ENCODE data around the gene SIRT3. TPM values are rescaled to one million over a fixed set of nuclear protein-coding genes. Genes with fewer than 3 reads are reported as not detected.
"Not testable (repeated sequence)": the region's sequence is repeated elsewhere in the genome, so short reads cannot be mapped to it uniquely, and the experiment has no call there.

Gene SIRT3
- total RNA-seq, 2 experiments from 2014 or later = 18.6 to 20.5 TPM

GRCh38 chr11:256952-257737 lies 21.0 kb upstream of the SIRT3 start:
- Mint-ChIP-seq H3K4me3 (no peak overlapping the region), H3K4me1 (no peaks in the 10 kb centered on the region), H3K27me3 (no peaks in the 10 kb centered on the region), H3K27ac (no peak overlapping the region), H3K36me3 (peaks cover 12% of the 10 kb centered on the region), H3K9me3 (no peaks in the 10 kb centered on the region)
- no peak for DNase-seq

DNA sequence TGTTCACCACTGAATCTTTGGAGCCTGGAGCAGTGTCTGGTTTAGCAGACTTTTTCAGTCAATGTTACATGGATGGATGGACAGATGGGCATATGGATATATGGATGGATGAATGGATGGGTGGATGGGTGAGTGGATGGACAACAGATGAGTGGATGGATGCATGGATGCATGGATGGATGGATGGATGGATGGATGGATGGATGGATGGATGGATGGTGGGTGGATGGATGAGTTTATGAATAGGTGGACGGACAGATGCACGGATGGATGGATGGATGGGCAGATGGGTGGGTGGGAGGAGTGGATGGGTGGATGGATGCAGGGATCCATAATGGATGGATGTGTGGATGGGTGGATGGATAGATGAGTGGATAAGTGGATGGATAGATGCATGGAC lies 19.7 kb upstream of the SIRT3 start:
- H3K27ac Mint-ChIP-seq = no peak overlapping the region
- H3K9me3 Mint-ChIP-seq = no peaks in the 10 kb centered on the region
- no peaks in the 10 kb centered on the region for H3K27me3 Mint-ChIP-seq
- no peak for DNase-seq
- peaks cover 20% of the 10 kb centered on the region for H3K36me3 Mint-ChIP-seq
- H3K4me3 Mint-ChIP-seq = no peak overlapping the region
- no peaks in the 10 kb centered on the region for H3K4me1 Mint-ChIP-seq

DNA sequence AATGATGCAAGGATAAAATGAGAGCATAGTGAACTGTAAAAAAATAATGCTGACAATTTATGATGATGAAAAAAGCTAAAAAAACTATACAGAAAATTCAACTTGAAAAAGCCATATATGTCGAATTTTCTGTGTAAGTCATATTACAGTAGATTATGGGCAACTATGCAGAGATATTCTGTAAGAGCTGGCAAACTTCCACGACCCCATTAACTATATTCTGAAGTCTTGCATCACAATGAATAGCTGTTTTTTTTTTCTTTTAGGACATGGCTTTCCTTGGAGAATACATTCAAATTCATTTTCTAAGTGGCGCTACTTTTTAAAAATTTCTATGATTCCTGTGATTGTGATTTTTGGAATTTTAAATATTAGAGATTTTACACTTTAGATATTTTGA lies 19.0 kb upstream of the SIRT3 start:
- H3K9me3 Mint-ChIP-seq = no peaks in the 10 kb centered on the region
- no peak overlapping the region for H3K4me3 Mint-ChIP-seq
- no peak for DNase-seq
- no peaks in the 10 kb centered on the region for H3K27me3 Mint-ChIP-seq
- H3K36me3 Mint-ChIP-seq = peaks cover 24% of the 10 kb centered on the region
- no peak overlapping the region for H3K27ac Mint-ChIP-seq
- H3K4me1 Mint-ChIP-seq = peaks cover 4% of the 10 kb centered on the region

- Mint-ChIP-seq H3K4me1 (peaks cover 8% of the 10 kb centered on the region), H3K27ac (no peak overlapping the region), H3K9me3 (no peaks in the 10 kb centered on the region), H3K27me3 (no peaks in the 10 kb centered on the region), H3K36me3 (peaks cover 28% of the 10 kb centered on the region), H3K4me3 (no peak overlapping the region)
- DNase-seq = no peak
These were observed 17.7 kb upstream of the SIRT3 start for GRCh38 chr11:253886-254270.

DNA sequence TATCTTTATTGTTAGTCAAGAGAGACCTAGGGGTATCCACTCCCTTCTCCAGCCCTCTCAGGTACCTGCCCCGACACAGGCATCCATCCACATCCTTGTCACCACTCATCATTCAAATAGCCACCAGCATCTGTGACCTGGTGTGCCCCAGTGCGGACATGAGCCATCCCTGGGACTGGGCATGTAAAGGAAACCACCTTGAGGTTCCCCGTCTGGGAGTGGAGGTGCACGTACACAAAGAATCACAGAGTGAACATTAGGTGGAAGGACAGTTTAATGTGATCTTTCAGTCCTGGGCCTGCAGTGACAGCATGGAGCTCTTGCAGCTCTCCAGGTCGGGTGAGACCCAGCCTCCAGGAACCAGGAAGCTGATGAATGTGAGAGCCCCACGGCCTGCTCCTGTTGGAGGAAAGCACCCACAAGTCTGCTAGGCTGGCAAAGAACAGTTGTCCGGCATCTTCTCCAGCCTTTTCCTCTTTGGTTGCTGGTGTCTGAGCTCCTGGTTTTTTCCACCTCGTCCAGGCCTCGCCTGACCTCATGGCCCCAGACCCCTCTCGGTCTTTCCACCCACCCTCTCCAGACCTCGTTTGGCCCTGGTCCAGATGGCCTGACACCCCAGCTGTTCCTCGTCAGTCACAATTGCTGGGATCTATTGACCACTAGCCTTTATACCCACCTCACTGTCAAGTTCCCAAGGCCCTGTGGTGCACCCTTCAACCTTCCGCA lies 17.2 kb upstream of the SIRT3 start:
- no peak for DNase-seq
- Mint-ChIP-seq H3K36me3 (peaks cover 31% of the 10 kb centered on the region), H3K27me3 (no peaks in the 10 kb centered on the region), H3K27ac (no peak overlapping the region), H3K4me1 (peaks cover 12% of the 10 kb centered on the region), H3K4me3 (no peak overlapping the region), H3K9me3 (no peaks in the 10 kb centered on the region)

DNA sequence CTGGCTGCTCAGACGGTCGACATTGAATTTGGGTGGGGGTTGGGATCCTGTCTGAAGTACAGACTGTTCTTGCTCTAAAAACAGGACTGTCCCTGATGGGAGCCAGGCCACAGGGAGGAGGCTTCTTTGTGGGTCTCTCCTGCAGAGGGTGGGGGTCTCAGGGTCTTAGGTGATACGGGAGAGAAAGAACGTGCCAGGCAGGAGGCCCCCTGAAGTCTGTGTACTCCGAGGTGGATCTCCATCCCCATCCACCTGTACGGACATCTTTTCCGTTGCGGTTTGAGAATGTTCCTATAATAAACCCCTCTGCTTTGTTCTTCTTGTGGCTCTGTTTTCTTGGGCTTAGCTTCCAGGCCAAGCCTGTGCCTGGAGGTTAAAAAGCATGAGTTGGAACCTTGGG lies 16.5 kb upstream of the SIRT3 start:
- no peak for DNase-seq
- Mint-ChIP-seq H3K4me3 (no peak overlapping the region), H3K36me3 (peaks cover 31% of the 10 kb centered on the region), H3K27me3 (no peaks in the 10 kb centered on the region), H3K27ac (no peak overlapping the region), H3K9me3 (no peaks in the 10 kb centered on the region), H3K4me1 (peaks cover 12% of the 10 kb centered on the region)

DNA sequence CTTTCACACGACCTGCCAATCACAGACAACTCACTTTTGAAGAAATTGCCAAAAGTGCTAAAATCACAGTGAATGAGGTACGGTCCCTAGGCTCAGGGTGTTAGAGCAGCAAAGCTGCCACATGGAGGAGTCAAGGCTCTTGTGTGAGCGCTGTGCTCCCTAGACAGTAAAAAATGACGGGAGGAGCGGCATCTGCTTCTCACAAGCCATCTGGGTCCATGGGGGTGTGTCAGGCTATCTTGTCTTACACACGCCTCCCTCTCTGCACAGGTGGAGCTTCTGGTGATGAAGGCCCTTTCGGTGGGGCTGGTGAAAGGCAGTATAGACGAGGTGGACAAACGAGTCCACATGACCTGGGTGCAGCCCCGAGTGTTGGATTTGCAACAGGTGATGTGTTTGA lies 15.4 kb upstream of the SIRT3 start:
- no peaks in the 10 kb centered on the region for H3K27me3 Mint-ChIP-seq
- H3K27ac Mint-ChIP-seq = no peak overlapping the region
- no peaks in the 10 kb centered on the region for H3K9me3 Mint-ChIP-seq
- no peak overlapping the region for H3K4me3 Mint-ChIP-seq
- DNase-seq = no peak
- H3K4me1 Mint-ChIP-seq = peaks cover 12% of the 10 kb centered on the region
- H3K36me3 Mint-ChIP-seq = peaks cover 35% of the 10 kb centered on the region

GRCh38 chr11:250740-251299 lies 14.7 kb upstream of the SIRT3 start:
- Mint-ChIP-seq H3K4me3 (no peak overlapping the region), H3K27me3 (no peaks in the 10 kb centered on the region), H3K27ac (peak overlapping the region; percentile 60), H3K9me3 (no peaks in the 10 kb centered on the region), H3K36me3 (peaks cover 40% of the 10 kb centered on the region), H3K4me1 (peaks cover 12% of the 10 kb centered on the region)
- peak; percentile 80 for DNase-seq

- Mint-ChIP-seq H3K4me1 (peaks cover 12% of the 10 kb centered on the region), H3K27ac (peak overlapping the region; percentile 49), H3K36me3 (peaks cover 42% of the 10 kb centered on the region), H3K27me3 (no peaks in the 10 kb centered on the region), H3K9me3 (no peaks in the 10 kb centered on the region), H3K4me3 (no peak overlapping the region)
- no peak for DNase-seq
These were observed 14.1 kb upstream of the SIRT3 start for GRCh38 chr11:250274-250673.

- no peak overlapping the region for H3K4me3 Mint-ChIP-seq
- no peak for DNase-seq
- H3K9me3 Mint-ChIP-seq = no peaks in the 10 kb centered on the region
- H3K27me3 Mint-ChIP-seq = no peaks in the 10 kb centered on the region
- H3K36me3 Mint-ChIP-seq = peaks cover 48% of the 10 kb centered on the region
- peak overlapping the region; percentile 32 for H3K27ac Mint-ChIP-seq
- peaks cover 12% of the 10 kb centered on the region for H3K4me1 Mint-ChIP-seq
These were observed 12.9 kb upstream of the SIRT3 start for GRCh38 chr11:249062-249461.

DNA sequence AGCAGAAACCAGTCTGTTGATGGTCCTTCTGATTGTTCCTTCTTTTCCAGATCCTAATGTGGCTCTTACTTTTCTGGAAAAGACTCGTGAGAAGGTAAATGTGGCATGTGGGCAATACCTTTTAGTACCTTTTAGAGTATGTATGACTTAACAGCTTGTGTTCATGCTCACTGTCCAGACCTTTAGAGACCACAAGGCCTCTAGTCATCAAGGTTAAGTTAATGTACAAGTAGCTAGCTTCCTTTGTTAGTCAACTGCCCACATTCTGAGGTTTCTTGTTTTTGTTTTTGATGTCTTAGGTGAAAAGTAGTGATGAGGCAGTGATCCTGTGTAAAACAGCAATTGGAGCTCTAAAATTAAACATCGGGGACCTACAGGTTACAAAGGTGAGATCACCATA lies 8.2 kb upstream of the SIRT3 start:
- Mint-ChIP-seq H3K4me1 (peaks cover 31% of the 10 kb centered on the region), H3K27ac (no peak overlapping the region), H3K27me3 (no peaks in the 10 kb centered on the region), H3K4me3 (no peak overlapping the region), H3K36me3 (peaks cover 52% of the 10 kb centered on the region), H3K9me3 (no peaks in the 10 kb centered on the region)
- DNase-seq = no peak

GRCh38 chr11:241634-242033 lies 5.5 kb upstream of the SIRT3 start:
- Mint-ChIP-seq H3K4me3 (no peak overlapping the region), H3K4me1 (peaks cover 36% of the 10 kb centered on the region), H3K27me3 (no peaks in the 10 kb centered on the region), H3K9me3 (no peaks in the 10 kb centered on the region), H3K27ac (peak overlapping the region; percentile 40), H3K36me3 (peaks cover 51% of the 10 kb centered on the region)
- no peak for DNase-seq

DNA sequence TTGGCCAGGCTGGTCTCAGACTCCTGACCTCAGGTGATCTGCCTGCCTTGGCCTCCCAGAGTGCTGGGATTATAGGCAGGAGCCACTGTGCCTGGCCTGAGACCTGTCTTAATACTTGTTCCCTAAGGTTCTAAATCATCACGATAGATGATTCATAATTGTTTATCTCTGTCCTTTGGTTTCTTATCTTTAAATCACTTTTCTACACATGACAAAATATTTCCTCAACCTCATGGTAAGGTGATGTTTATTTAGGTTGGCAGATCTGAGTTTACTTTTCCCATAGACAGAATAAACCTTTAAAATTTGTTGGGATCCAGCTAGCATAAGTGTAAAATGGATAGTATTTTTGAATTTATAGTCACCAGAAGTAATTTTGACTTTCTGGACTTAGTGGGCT lies 4.2 kb upstream of the SIRT3 start:
- H3K27ac Mint-ChIP-seq = no peak overlapping the region
- H3K27me3 Mint-ChIP-seq = no peaks in the 10 kb centered on the region
- peaks cover 43% of the 10 kb centered on the region for H3K36me3 Mint-ChIP-seq
- DNase-seq = no peak
- no peaks in the 10 kb centered on the region for H3K9me3 Mint-ChIP-seq
- H3K4me3 Mint-ChIP-seq = no peak overlapping the region
- peaks cover 39% of the 10 kb centered on the region for H3K4me1 Mint-ChIP-seq

- H3K36me3 Mint-ChIP-seq = peaks cover 37% of the 10 kb centered on the region
- H3K27ac Mint-ChIP-seq = peak overlapping the region; percentile 99
- H3K27me3 Mint-ChIP-seq, DNase-seq, H3K9me3 Mint-ChIP-seq: not testable (repeated sequence)
- H3K4me1 Mint-ChIP-seq = peaks cover 52% of the 10 kb centered on the region
- peak overlapping the region; percentile 95 for H3K4me3 Mint-ChIP-seq
These were observed 2.2 kb upstream of the SIRT3 start for GRCh38 chr11:238346-238745.

All from activated naive CD8-positive, alpha-beta T cell treated with anti-CD3 and anti-CD28 coated beads for 36 hours (primary cell).